HK-2 (cell line): ENCODE results near the gene DBT.
"Not testable (repeated sequence)": the region's sequence is repeated elsewhere in the genome, so short reads cannot be mapped to it uniquely, and the experiment has no call there.

Experiments
- DNase-seq: peaks from one replicate; pipeline ENCODE4 v3.0.0-alpha.2; 2018; ENCODE audit not compliant: unreplicated experiment

Gene DBT

GRCh38 chr1:100250807-100251206 is 1.2 kb upstream of the DBT start:
- DNase-seq: no peak

GRCh38 chr1:100250264-100250663 is 630 bp upstream of the DBT start:
- DNase-seq: no peak

- peak; percentile 5 for DNase-seq
These were observed 488 bp downstream of the DBT start for GRCh38 chr1:100249155-100249536.

GRCh38 chr1:100246738-100247137 is 2.9 kb downstream of the DBT start:
- no peak for DNase-seq

GRCh38 chr1:100240631-100241030 is 9.0 kb downstream of the DBT start:
- DNase-seq: no peak

- DNase-seq: no peak
These were observed 9.7 kb downstream of the DBT start for GRCh38 chr1:100239961-100240360.

GRCh38 chr1:100237091-100237490 is 12.5 kb downstream of the DBT start:
- DNase-seq: no peak

GRCh38 chr1:100234432-100234831 is 15.2 kb downstream of the DBT start:
- no peak for DNase-seq

GRCh38 chr1:100233566-100233965 is 16.1 kb downstream of the DBT start:
- DNase-seq: not testable (repeated sequence)

GRCh38 chr1:100232156-100232555 is 17.5 kb downstream of the DBT start:
- no peak for DNase-seq

- no peak for DNase-seq
These were observed 17.9 kb downstream of the DBT start for GRCh38 chr1:100231721-100232120.

GRCh38 chr1:100230765-100231164 is 18.9 kb downstream of the DBT start:
- DNase-seq: no peak

GRCh38 chr1:100229681-100230443 is 19.8 kb downstream of the DBT start:
- no peak for DNase-seq

- DNase-seq: no peak
These were observed 27.2 kb downstream of the DBT start for GRCh38 chr1:100222428-100222827.

- no peak for DNase-seq
These were observed 29.8 kb downstream of the DBT start for GRCh38 chr1:100219883-100220282.

- no peak for DNase-seq
These were observed 30.2 kb downstream of the DBT start for GRCh38 chr1:100219457-100219856.

GRCh38 chr1:100217834-100218233 is 31.8 kb downstream of the DBT start:
- DNase-seq: no peak

GRCh38 chr1:100215101-100215500 is 34.5 kb downstream of the DBT start:
- DNase-seq: no peak

- DNase-seq: no peak
These were observed 36.5 kb downstream of the DBT start for GRCh38 chr1:100213141-100213540.

GRCh38 chr1:100206301-100206700 is 43.3 kb downstream of the DBT start:
- no peak for DNase-seq

- DNase-seq: not testable (repeated sequence)
These were observed 44.0 kb downstream of the DBT start for GRCh38 chr1:100205593-100205992.

- DNase-seq: not testable (repeated sequence)
These were observed 44.5 kb downstream of the DBT start for GRCh38 chr1:100205103-100205502.

- not testable (repeated sequence) for DNase-seq
These were observed 46.9 kb downstream of the DBT start for GRCh38 chr1:100202703-100203102.

GRCh38 chr1:100200060-100200459 is 49.6 kb downstream of the DBT start:
- not testable (repeated sequence) for DNase-seq
